SU-DHL-6 (cell line): Measurements from ENCODE around the gene DENND2C.

Source experiments
- CTCF ChIP-seq: fragments of 200-600 bp; sonication (generic); IDR thresholded peaks from one replicate; pipeline ENCODE4 v1.5.1; 2017; ENCODE audit warnings: antibody characterized with exemption, mild to moderate bottlenecking, low read length, moderate library complexity; ENCODE audit not compliant: insufficient read depth, poor library complexity, severe bottlenecking
- EZH2phosphoT487 ChIP-seq: fragments of 200-600 bp; sonication (generic), shearing (Covaris generic); conservative IDR thresholded peaks from 2 replicates; pipeline ENCODE4 v1.6.1; 2018; ENCODE audit warnings: mild to moderate bottlenecking, antibody characterized with exemption, low read length, moderate library complexity, mixed read lengths

GRCh38 chr1:114558544-114558943 lies 111.3 kb downstream of the DENND2C start:
- peak; percentile 53 for TF ChIP-seq CTCF
- no peak for TF ChIP-seq EZH2phosphoT487
